ENCODE results near the gene ZBTB7C. TPM values are rescaled to one million over a fixed set of nuclear protein-coding genes. Genes with fewer than 3 reads are reported as not detected.

Gene ZBTB7C
- total RNA-seq, 2 experiments from 2014 or later = not detected

DNA sequence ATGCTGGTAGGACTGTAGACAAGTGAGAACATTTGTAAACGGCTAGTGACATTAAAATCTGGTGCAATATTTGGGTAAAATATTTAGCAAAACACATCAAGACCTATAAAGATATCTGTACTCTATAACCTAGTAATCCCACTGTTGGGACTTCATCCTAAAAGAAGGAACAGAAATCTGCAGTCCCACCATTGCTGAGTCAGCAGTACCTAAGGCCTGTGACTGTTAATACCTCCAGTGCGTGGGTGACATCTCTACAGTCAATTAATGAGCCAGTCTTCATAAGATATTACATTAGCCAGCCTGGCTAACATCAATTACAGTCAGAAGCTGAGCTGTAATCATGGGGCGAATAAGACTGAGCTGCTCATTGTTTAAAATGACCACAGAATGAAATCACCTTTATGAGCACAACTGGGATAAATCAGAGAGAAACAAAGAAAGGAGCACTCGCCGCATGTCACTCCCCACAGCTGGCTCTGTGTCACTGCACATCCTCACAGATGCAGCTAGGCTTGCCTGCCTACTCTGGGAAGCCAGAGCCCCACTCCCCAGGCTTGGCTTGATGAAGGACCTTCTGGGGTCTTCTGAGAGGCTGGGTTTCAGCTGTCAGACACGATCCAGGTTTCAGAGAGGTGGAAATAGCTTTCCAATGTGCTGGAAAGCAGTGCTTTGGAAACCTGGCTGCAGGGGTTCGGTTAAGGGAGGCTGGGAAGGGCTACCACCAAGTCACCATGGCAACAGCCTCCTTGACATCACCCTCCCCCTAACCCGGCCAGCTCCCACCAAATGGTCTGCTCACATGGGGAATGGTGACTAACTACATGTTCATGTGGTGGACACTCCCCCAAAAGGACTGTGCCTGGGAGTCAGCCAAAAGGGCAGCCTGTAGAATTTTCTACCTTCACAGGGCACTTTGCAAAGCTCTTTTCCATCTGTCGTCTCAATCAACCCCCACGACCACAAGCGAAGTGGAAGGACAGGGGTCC is 145.0 kb downstream of the ZBTB7C start:
- TF ChIP-seq, protein P1, sequence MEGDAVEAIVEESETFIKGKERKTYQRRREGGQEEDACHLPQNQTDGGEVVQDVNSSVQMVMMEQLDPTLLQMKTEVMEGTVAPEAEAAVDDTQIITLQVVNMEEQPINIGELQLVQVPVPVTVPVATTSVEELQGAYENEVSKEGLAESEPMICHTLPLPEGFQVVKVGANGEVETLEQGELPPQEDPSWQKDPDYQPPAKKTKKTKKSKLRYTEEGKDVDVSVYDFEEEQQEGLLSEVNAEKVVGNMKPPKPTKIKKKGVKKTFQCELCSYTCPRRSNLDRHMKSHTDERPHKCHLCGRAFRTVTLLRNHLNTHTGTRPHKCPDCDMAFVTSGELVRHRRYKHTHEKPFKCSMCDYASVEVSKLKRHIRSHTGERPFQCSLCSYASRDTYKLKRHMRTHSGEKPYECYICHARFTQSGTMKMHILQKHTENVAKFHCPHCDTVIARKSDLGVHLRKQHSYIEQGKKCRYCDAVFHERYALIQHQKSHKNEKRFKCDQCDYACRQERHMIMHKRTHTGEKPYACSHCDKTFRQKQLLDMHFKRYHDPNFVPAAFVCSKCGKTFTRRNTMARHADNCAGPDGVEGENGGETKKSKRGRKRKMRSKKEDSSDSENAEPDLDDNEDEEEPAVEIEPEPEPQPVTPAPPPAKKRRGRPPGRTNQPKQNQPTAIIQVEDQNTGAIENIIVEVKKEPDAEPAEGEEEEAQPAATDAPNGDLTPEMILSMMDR (conservative IDR thresholded peaks at IDR 0.05; ENCODE audit: low read length) = no peak
- no peak for TF ChIP-seq EZH2phosphoT487 (IDR thresholded peaks at IDR 0.05; ENCODE audit: borderline replicate concordance, low read depth, low read length)
- intact Hi-C loops (cut with micrococcal nuclease; ENCODE audit: unreplicated experiment) = no loop called here
- Histone ChIP-seq H3K4me3 (ENCODE audit: low read depth, low read length, poor library complexity, severe bottlenecking) (no peak overlapping the region), H3K9me3 (ENCODE audit: low read length) (no peaks in the 10 kb centered on the region), H2AFZ (ENCODE audit: low read length) (no peak overlapping the region), H3K4me2 (ENCODE audit: low read length) (no peak overlapping the region), H3K9me2 (ENCODE audit: insufficient read depth, low read length) (no peaks in the 10 kb centered on the region), H4K20me1 (ENCODE audit: insufficient read depth, low read length) (no peaks in the 10 kb centered on the region), H3K79me2 (ENCODE audit: insufficient read depth, low read depth, low read length) (no peaks in the 10 kb centered on the region), H3K36me3 (ENCODE audit: insufficient read depth, low read length) (no peaks in the 10 kb centered on the region), H3K27ac (ENCODE audit: low read depth, low read length, poor library complexity, severe bottlenecking) (no peak overlapping the region), H3K4me1 (ENCODE audit: insufficient read depth, low read length, poor library complexity, severe bottlenecking) (no peaks in the 10 kb centered on the region)
- ChIA-PET CTCF (ENCODE audit: unreplicated experiment) (no interaction called here), POLR2A (no interaction called here)
- DNase-seq (ENCODE audit: low spot score) = no peak
- BruUV-seq (replicated peaks) = no TSS peak

DNA sequence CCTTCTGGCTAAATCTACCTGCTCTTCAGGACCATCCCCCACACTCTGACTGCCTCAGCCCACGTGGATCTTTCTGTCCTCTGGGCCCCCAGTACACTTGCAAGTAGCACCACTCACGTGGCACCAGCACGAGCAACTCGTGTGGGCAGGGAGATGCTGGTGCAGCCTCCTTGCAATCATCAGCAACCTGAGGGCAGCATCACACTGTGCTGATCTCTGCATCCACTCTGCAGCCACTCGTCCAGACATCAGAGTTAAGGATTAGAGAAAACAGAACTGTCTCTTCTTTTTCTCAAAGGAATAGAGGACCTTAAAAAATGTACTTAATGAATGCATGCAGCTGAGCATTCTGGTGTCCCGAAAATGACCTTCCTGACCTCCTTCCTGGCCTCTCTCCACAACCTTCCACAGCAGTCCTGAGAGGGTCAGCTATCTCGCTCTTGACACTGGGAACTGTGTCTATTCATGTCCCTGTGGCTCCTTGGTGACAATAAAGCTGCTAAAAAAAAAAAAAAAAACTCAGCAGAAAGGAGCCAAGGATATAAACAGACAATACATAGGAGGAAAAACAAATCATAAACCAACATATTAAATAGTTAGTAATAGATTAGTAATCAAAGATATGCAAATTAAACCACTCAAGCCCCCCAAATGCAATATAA is 145.9 kb downstream of the ZBTB7C start:
- no peak for DNase-seq (ENCODE audit: low spot score)
- ChIA-PET POLR2A (no interaction called here), CTCF (ENCODE audit: unreplicated experiment) (no interaction called here)
- H3K9me3 ChIP-seq (ENCODE audit: low read length) = no peaks in the 10 kb centered on the region
- H2AFZ ChIP-seq (ENCODE audit: low read length) = no peak overlapping the region
- no peaks in the 10 kb centered on the region for H3K4me1 ChIP-seq (ENCODE audit: insufficient read depth, low read length, poor library complexity, severe bottlenecking)
- no TSS peak for BruUV-seq (replicated peaks)
- TF ChIP-seq, protein P1 (conservative IDR thresholded peaks at IDR 0.05; ENCODE audit: low read length) = no peak
- no peak for TF ChIP-seq EZH2phosphoT487 (IDR thresholded peaks at IDR 0.05; ENCODE audit: borderline replicate concordance, low read depth, low read length)
- H3K79me2 ChIP-seq (ENCODE audit: insufficient read depth, low read depth, low read length) = no peaks in the 10 kb centered on the region
- intact Hi-C loops (cut with micrococcal nuclease; ENCODE audit: unreplicated experiment) = no loop called here
- no peaks in the 10 kb centered on the region for H3K36me3 ChIP-seq (ENCODE audit: insufficient read depth, low read length)
- H3K4me3 ChIP-seq (ENCODE audit: low read depth, low read length, poor library complexity, severe bottlenecking) = no peak overlapping the region
- no peaks in the 10 kb centered on the region for H3K9me2 ChIP-seq (ENCODE audit: insufficient read depth, low read length)
- no peaks in the 10 kb centered on the region for H4K20me1 ChIP-seq (ENCODE audit: insufficient read depth, low read length)
- H3K4me2 ChIP-seq (ENCODE audit: low read length) = no peak overlapping the region
- H3K27ac ChIP-seq (ENCODE audit: low read depth, low read length, poor library complexity, severe bottlenecking) = no peak overlapping the region

DNA sequence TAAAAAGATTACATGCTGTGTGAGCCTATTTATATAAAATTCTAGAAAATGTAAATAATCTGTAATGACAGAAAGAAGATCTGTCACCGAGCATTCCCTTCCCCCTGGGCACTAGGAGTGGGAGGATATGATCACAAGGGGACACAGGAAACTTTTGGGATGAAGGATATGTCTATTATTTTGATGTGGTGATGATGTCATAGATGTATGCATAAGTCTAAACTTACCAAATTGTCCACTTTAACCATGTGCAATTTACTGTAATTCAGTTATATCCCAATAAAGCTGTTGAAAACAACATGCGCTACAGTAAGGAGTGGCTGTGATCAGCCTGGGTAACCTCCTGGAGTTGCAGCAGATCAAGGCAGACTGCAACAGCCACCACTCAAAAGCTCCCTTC is 148.9 kb downstream of the ZBTB7C start:
- ChIA-PET CTCF (ENCODE audit: unreplicated experiment) (no interaction called here), POLR2A (no interaction called here)
- H3K79me2 ChIP-seq (ENCODE audit: insufficient read depth, low read depth, low read length) = no peaks in the 10 kb centered on the region
- H4K20me1 ChIP-seq (ENCODE audit: insufficient read depth, low read length) = no peaks in the 10 kb centered on the region
- H3K36me3 ChIP-seq (ENCODE audit: insufficient read depth, low read length) = no peaks in the 10 kb centered on the region
- DNase-seq (ENCODE audit: low spot score) = no peak
- TF ChIP-seq EZH2phosphoT487 (IDR thresholded peaks at IDR 0.05; ENCODE audit: borderline replicate concordance, low read depth, low read length) = no peak
- TF ChIP-seq, protein P1 (conservative IDR thresholded peaks at IDR 0.05; ENCODE audit: low read length) = no peak
- H3K27ac ChIP-seq (ENCODE audit: low read depth, low read length, poor library complexity, severe bottlenecking) = no peak overlapping the region
- no peaks in the 10 kb centered on the region for H3K9me3 ChIP-seq (ENCODE audit: low read length)
- H2AFZ ChIP-seq (ENCODE audit: low read length) = no peak overlapping the region
- H3K4me3 ChIP-seq (ENCODE audit: low read depth, low read length, poor library complexity, severe bottlenecking) = no peak overlapping the region
- no peaks in the 10 kb centered on the region for H3K4me1 ChIP-seq (ENCODE audit: insufficient read depth, low read length, poor library complexity, severe bottlenecking)
- no TSS peak for BruUV-seq (replicated peaks)
- H3K4me2 ChIP-seq (ENCODE audit: low read length) = no peak overlapping the region
- intact Hi-C loops (cut with micrococcal nuclease; ENCODE audit: unreplicated experiment) = no loop called here
- H3K9me2 ChIP-seq (ENCODE audit: insufficient read depth, low read length) = no peaks in the 10 kb centered on the region

Data from OCI-LY7 (cell line).